ENCODE data around the gene USP17L30.
"Not testable (repeated sequence)": the region's sequence is repeated elsewhere in the genome, so short reads cannot be mapped to it uniquely, and the experiment has no call there.

USP17L30 gene, protein sequence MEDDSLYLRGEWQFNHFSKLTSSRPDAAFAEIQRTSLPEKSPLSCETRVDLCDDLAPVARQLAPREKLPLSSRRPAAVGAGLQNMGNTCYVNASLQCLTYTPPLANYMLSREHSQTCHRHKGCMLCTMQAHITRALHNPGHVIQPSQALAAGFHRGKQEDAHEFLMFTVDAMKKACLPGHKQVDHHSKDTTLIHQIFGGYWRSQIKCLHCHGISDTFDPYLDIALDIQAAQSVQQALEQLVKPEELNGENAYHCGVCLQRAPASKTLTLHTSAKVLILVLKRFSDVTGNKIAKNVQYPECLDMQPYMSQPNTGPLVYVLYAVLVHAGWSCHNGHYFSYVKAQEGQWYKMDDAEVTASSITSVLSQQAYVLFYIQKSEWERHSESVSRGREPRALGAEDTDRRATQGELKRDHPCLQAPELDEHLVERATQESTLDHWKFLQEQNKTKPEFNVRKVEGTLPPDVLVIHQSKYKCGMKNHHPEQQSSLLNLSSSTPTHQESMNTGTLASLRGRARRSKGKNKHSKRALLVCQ

GRCh38 chr4:9362829-9363228 is at the start of gene USP17L30:
TSS of gene USP17L30 (plus strand) at chr4:9363129. CDS start at chr4:9363129, 0 bp downstream.
- not testable (repeated sequence) for DNase-seq

DNA sequence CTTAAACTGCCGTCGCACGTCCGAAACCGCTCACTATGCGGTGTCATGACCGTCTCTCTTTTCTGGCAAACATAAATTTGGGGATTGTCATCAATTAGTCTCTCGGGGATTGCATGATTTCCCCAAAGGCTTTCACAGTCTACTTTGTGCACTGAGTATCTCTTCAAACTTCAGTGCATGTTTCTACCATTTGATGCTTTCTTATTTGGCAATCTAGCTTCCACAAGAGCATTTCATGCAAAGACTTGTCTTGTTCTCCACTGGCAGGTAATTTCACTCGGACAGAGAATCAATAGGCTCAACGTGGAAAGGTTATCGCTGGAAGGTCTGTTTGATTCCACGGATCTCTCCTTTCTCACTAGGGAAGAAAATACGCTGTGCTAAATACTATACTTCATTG is 38.7 kb upstream of the USP17L30 start:
- DNase-seq, result not testable (repeated sequence)

DNA sequence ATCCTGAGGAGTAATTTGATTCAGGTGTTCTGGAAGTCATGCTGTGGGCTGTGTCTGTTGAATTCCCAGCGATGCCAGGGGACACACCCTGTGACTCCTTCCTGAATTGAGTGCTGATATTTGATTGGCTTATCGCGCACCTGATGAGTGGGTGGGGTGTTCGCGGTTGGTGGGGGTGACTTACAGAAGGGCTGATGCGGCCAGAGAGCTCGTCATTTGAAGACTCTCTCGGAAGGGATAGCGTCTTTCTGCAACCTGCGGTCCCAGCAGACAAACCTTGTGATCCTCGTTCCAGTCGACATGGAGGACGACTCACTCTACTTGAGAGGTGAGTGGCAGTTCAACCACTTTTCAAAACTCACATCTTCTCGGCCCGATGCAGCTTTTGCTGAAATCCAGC is 38.1 kb upstream of the USP17L30 start, which contains the start of gene USP17L24:
Gene USP17L24, plus strand, starts transcription at position 301 of the 400 bp plus-strand sequence. Its CDS starts 0 bp downstream, at position 301.
- not testable (repeated sequence) for DNase-seq

DNA sequence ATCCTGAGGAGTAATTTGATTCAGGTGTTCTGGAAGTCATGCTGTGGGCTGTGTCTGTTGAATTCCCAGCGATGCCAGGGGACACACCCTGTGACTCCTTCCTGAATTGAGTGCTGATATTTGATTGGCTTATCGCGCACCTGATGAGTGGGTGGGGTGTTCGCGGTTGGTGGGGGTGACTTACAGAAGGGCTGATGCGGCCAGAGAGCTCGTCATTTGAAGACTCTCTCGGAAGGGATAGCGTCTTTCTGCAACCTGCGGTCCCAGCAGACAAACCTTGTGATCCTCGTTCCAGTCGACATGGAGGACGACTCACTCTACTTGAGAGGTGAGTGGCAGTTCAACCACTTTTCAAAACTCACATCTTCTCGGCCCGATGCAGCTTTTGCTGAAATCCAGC is 33.3 kb upstream of the USP17L30 start, which contains the start of gene USP17L25:
Gene USP17L25, plus strand, starts transcription at position 301 of the 400 bp plus-strand sequence. Its CDS starts 0 bp downstream, at position 301.
- DNase-seq, result not testable (repeated sequence)

DNA sequence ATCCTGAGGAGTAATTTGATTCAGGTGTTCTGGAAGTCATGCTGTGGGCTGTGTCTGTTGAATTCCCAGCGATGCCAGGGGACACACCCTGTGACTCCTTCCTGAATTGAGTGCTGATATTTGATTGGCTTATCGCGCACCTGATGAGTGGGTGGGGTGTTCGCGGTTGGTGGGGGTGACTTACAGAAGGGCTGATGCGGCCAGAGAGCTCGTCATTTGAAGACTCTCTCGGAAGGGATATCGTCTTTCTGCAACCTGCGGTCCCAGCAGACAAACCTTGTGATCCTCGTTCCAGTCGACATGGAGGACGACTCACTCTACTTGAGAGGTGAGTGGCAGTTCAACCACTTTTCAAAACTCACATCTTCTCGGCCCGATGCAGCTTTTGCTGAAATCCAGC is 28.6 kb upstream of the USP17L30 start, which contains the start of gene USP17L26:
Gene USP17L26, plus strand, starts transcription at position 301 of the 400 bp plus-strand sequence. Its CDS starts 0 bp downstream, at position 301.
- not testable (repeated sequence) for DNase-seq

GRCh38 chr4:9339103-9339502 is 23.8 kb upstream of the USP17L30 start, which contains the start of gene USP17L5:
TSS of gene USP17L5 (plus strand) at chr4:9339403. CDS start at chr4:9339403, 0 bp downstream.
- DNase-seq, result not testable (repeated sequence)

GRCh38 chr4:9343848-9344247 is 19.1 kb upstream of the USP17L30 start, which contains the start of gene USP17L27:
TSS of gene USP17L27 (plus strand) at chr4:9344148. CDS start at chr4:9344148, 0 bp downstream.
- DNase-seq, result not testable (repeated sequence)

GRCh38 chr4:9348593-9348992 is 14.3 kb upstream of the USP17L30 start, which contains the start of gene USP17L28:
TSS of gene USP17L28 (plus strand) at chr4:9348893. CDS start at chr4:9348893, 0 bp downstream.
- not testable (repeated sequence) for DNase-seq

GRCh38 chr4:9350866-9351265 is 12.1 kb upstream of the USP17L30 start:
- DNase-seq, result peak; percentile 33

DNA sequence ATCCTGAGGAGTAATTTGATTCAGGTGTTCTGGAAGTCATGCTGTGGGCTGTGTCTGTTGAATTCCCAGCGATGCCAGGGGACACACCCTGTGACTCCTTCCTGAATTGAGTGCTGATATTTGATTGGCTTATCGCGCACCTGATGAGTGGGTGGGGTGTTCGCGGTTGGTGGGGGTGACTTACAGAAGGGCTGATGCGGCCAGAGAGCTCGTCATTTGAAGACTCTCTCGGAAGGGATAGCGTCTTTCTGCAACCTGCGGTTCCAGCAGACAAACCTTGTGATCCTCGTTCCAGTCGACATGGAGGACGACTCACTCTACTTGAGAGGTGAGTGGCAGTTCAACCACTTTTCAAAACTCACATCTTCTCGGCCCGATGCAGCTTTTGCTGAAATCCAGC is 9.6 kb upstream of the USP17L30 start, which contains the start of gene USP17L29:
Gene USP17L29, plus strand, starts transcription at position 301 of the 400 bp plus-strand sequence. Its CDS starts 0 bp downstream, at position 301.
- not testable (repeated sequence) for DNase-seq

GRCh38 chr4:9379881-9380280 is 17.0 kb downstream of the USP17L30 start:
- DNase-seq, result not testable (repeated sequence)

GRCh38 chr4:9381012-9381534 is 18.1 kb downstream of the USP17L30 start:
- DNase-seq, result peak; percentile 53

DNA sequence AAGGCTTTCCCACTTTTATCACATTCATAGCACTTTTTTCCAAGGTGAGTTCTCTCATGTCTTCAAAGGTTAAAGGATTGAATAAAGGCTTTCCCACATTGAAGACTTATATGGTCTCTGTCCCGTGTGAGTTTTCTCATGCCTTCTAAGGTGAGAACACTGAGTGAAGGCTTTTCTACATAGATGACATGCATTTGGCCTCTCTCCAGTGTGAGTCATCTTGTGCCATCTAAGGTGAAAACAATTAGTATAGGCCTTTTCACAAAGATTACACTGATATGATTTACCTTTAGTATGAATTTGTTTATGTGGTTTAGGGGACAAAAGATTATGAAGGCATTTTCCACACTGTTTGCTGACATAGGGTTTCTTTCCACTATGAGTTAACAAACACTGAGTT is 21.2 kb downstream of the USP17L30 start:
- no peak for DNase-seq

GRCh38 chr4:9389001-9389400 is 26.1 kb downstream of the USP17L30 start:
- DNase-seq, result not testable (repeated sequence)

- DNase-seq, result not testable (repeated sequence)
Observed at GRCh38 chr4:9405774-9406173, 42.8 kb downstream of the USP17L30 start.

DNA sequence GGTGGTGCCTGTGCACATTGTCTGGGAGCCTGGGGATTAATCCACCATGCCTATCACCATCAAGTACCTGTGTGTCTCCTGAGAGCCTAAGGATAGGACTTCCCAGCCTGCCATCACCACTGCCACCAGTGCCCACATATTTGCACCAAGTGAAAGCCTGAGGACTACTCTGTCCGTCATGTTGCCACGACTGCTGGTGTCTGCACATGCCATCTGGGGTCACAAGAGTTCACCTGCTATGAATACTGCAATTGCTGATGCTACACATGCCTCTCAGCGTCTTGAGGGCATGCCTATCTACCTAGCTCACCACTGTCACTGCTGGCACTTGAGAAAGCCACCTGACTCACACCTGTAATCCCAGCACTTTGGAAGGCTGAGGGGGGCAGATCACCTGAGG is 43.6 kb downstream of the USP17L30 start:
- not testable (repeated sequence) for DNase-seq

GRCh38 chr4:9409793-9410192 is 46.9 kb downstream of the USP17L30 start:
- no peak for DNase-seq

Data from CD4-positive, alpha-beta T cell treated with Interleukin-15 for 1 hour (primary cell).